Anterior cingulate cortex (tissue), 58 donors: Measurements from ENCODE around the gene SLC16A10.
"Not testable (repeated sequence)": the region's sequence is repeated elsewhere in the genome, so short reads cannot be mapped to it uniquely, and the experiment has no call there.

Experiments
- DNase-seq, 58 donors: peaks; one replicate each; lab custom pipeline; 2025; lab: John Stamatoyannopoulos, UW

The SLC16A10 gene

GRCh38 chr6:111176038-111176759, 88.9 kb downstream of the SLC16A10 start:
- DNase-seq = no peak

- DNase-seq = no peak
These were observed 89.4 kb downstream of the SLC16A10 start for GRCh38 chr6:111176760-111177099.

GRCh38 chr6:111177131-111177530, 89.8 kb downstream of the SLC16A10 start:
- DNase-seq = no peak

GRCh38 chr6:111183702-111184517, 96.6 kb downstream of the SLC16A10 start:
- no peak for DNase-seq

GRCh38 chr6:111184827-111185532, 97.7 kb downstream of the SLC16A10 start:
- DNase-seq = no peak

GRCh38 chr6:111185954-111186353, 98.7 kb downstream of the SLC16A10 start:
- no peak for DNase-seq

- no peak for DNase-seq
These were observed 100.6 kb downstream of the SLC16A10 start for GRCh38 chr6:111187874-111188273.

- DNase-seq = not testable (repeated sequence)
These were observed 102.4 kb downstream of the SLC16A10 start for GRCh38 chr6:111189666-111190210.

- DNase-seq = no peak
These were observed 103.3 kb downstream of the SLC16A10 start for GRCh38 chr6:111190637-111191036.

- DNase-seq = not testable (repeated sequence)
These were observed 103.8 kb downstream of the SLC16A10 start for GRCh38 chr6:111191136-111191535.

- no peak for DNase-seq
These were observed 105.7 kb downstream of the SLC16A10 start for GRCh38 chr6:111192911-111193555.

GRCh38 chr6:111195656-111196055, 108.4 kb downstream of the SLC16A10 start:
- DNase-seq = no peak

GRCh38 chr6:111198841-111199240, 111.5 kb downstream of the SLC16A10 start:
- DNase-seq = no peak

GRCh38 chr6:111199935-111200334, 112.6 kb downstream of the SLC16A10 start:
- DNase-seq = no peak

GRCh38 chr6:111200350-111201243, 113.3 kb downstream of the SLC16A10 start:
- DNase-seq = no peak

GRCh38 chr6:111201244-111201554, 113.9 kb downstream of the SLC16A10 start:
- DNase-seq = no peak

GRCh38 chr6:111201764-111202163, 114.5 kb downstream of the SLC16A10 start:
- DNase-seq = no peak

GRCh38 chr6:111203539-111203938, 116.2 kb downstream of the SLC16A10 start:
- DNase-seq = not testable (repeated sequence)

- no peak for DNase-seq
These were observed 117.0 kb downstream of the SLC16A10 start for GRCh38 chr6:111204305-111204704.

- no peak for DNase-seq
These were observed 117.6 kb downstream of the SLC16A10 start for GRCh38 chr6:111204881-111205280.
